Neural progenitor cell (in vitro differentiated cells): ENCODE measurements around the gene ADORA2A.

Experiments
- EZH2 ChIP-seq: fragments of 200-600 bp; sonication (generic); IDR thresholded peaks from 2 replicates; pipeline ENCODE4 v1.6.1; 2017; ENCODE audit warnings: antibody characterized with exemption, mild to moderate bottlenecking, moderate library complexity
- EZH2phosphoT487 ChIP-seq: fragments of 200-600 bp; sonication (generic); IDR thresholded peaks from 2 replicates; pipeline ENCODE4 v1.6.1; 2017; ENCODE audit warnings: antibody characterized with exemption
- TF ChIP-seq, protein P1 (sequence below): fragments of 200-600 bp; sonication (generic); IDR thresholded peaks from 2 replicates; pipeline ENCODE4 v1.5.1; 2017; ENCODE audit warnings: antibody characterized with exemption, mild to moderate bottlenecking

DNA sequence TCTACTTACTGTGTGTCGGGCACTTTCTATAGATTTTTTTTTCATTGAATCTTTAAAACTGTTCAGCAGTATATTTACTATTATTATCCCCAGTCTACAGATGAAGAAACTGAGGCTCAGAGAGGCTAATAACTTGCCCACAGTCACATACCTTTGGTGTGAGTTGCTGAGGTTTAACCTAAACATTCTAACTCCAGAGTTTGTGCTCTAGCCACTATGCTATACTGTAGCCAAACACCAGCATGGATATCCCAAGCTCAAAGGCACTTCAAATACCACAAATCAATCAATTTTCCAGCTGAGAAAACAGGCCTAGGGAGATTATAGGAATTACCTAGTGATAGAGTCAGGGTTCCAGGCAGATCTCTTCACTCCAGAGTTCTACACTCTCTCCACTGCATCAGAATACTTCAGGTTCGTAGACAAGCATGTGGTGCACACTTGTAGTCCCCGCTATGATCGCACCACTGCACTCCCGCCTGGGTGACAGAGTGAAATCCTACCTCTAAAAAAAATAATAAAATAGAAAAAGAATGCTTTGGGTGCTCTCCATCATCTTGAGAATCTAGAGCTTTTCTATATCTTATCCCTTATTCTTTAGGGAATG, 47.4 kb downstream of the ADORA2A start:
- TF ChIP-seq, protein P1, sequence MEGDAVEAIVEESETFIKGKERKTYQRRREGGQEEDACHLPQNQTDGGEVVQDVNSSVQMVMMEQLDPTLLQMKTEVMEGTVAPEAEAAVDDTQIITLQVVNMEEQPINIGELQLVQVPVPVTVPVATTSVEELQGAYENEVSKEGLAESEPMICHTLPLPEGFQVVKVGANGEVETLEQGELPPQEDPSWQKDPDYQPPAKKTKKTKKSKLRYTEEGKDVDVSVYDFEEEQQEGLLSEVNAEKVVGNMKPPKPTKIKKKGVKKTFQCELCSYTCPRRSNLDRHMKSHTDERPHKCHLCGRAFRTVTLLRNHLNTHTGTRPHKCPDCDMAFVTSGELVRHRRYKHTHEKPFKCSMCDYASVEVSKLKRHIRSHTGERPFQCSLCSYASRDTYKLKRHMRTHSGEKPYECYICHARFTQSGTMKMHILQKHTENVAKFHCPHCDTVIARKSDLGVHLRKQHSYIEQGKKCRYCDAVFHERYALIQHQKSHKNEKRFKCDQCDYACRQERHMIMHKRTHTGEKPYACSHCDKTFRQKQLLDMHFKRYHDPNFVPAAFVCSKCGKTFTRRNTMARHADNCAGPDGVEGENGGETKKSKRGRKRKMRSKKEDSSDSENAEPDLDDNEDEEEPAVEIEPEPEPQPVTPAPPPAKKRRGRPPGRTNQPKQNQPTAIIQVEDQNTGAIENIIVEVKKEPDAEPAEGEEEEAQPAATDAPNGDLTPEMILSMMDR, result no peak
- no peak for TF ChIP-seq EZH2phosphoT487
- TF ChIP-seq EZH2, result no peak
